DMS53 treated with DMSO at 0.1 percent for 48 hours (cell line): ENCODE measurements around the gene KLK7.
"Not testable (repeated sequence)": the region's sequence is repeated elsewhere in the genome, so short reads cannot be mapped to it uniquely, and the experiment has no call there.

Experiments
- DNase-seq: peaks from one replicate; lab custom pipeline; 2025; ENCODE audit not compliant: unreplicated experiment; lab: John Stamatoyannopoulos, UW

KLK7 gene

GRCh38 chr19:51012661-51013190 is 29.0 kb upstream of the KLK7 start:
- DNase-seq: no peak

GRCh38 chr19:51010066-51010795 is 26.5 kb upstream of the KLK7 start:
- no peak for DNase-seq

GRCh38 chr19:51009061-51009891 is 25.6 kb upstream of the KLK7 start:
- no peak for DNase-seq

- no peak for DNase-seq
These were observed 23.8 kb upstream of the KLK7 start for GRCh38 chr19:51007488-51007887.

- no peak for DNase-seq
These were observed 22.7 kb upstream of the KLK7 start for GRCh38 chr19:51006406-51006805.

- no peak for DNase-seq
These were observed 21.5 kb upstream of the KLK7 start for GRCh38 chr19:51005248-51005647.

GRCh38 chr19:51003316-51003715 is 19.6 kb upstream of the KLK7 start:
- DNase-seq: no peak

GRCh38 chr19:51002542-51003311 is 19.0 kb upstream of the KLK7 start:
- DNase-seq: no peak

- DNase-seq: no peak
These were observed 18.4 kb upstream of the KLK7 start for GRCh38 chr19:51002089-51002532.

- DNase-seq: no peak
These were observed 17.8 kb upstream of the KLK7 start, which contains the start of gene KLK8 for GRCh38 chr19:51001515-51001914. TSS of gene KLK8 (minus strand) at chr19:51001604. CDS start at chr19:51001167, 437 bp downstream.

GRCh38 chr19:51000981-51001380 is 17.3 kb upstream of the KLK7 start:
- no peak for DNase-seq

GRCh38 chr19:51000426-51000825 is 16.7 kb upstream of the KLK7 start:
- DNase-seq: no peak

GRCh38 chr19:50998686-50999085 is 15.0 kb upstream of the KLK7 start:
- no peak for DNase-seq

GRCh38 chr19:50998061-50998460 is 14.3 kb upstream of the KLK7 start:
- DNase-seq: no peak

GRCh38 chr19:50994129-50994528 is 10.4 kb upstream of the KLK7 start:
- DNase-seq: no peak

GRCh38 chr19:50992666-50993035 is 8.9 kb upstream of the KLK7 start:
- DNase-seq: no peak

GRCh38 chr19:50984416-50984815 is 699 bp upstream of the KLK7 start:
- DNase-seq: not testable (repeated sequence)

GRCh38 chr19:50982186-50982585 is 1.5 kb downstream of the KLK7 start:
- DNase-seq: no peak

- DNase-seq: no peak
These were observed 2.0 kb downstream of the KLK7 start for GRCh38 chr19:50981587-50982146.

- DNase-seq: no peak
These were observed 3.5 kb downstream of the KLK7 start for GRCh38 chr19:50980208-50980607.

- no peak for DNase-seq
These were observed 4.0 kb downstream of the KLK7 start for GRCh38 chr19:50979758-50980157.
